NCI-H1048 (cell line): Measurements from ENCODE around the gene SLC25A23.
"Not testable (repeated sequence)": the region's sequence is repeated elsewhere in the genome, so short reads cannot be mapped to it uniquely, and the experiment has no call there.

Experiments
- DNase-seq: peaks from one replicate; lab custom pipeline; 2025; lab: John Stamatoyannopoulos, UW

The SLC25A23 gene

GRCh38 chr19:6459262-6460098 lies at the start of gene SLC25A23:
SLC25A23 (minus strand) TSS chr19:6459792; CDS start chr19:6459628, 164 bp downstream.
- no peak for DNase-seq

GRCh38 chr19:6508028-6508771 lies 48.6 kb upstream of the SLC25A23 start:
- DNase-seq, result not testable (repeated sequence)

DNA sequence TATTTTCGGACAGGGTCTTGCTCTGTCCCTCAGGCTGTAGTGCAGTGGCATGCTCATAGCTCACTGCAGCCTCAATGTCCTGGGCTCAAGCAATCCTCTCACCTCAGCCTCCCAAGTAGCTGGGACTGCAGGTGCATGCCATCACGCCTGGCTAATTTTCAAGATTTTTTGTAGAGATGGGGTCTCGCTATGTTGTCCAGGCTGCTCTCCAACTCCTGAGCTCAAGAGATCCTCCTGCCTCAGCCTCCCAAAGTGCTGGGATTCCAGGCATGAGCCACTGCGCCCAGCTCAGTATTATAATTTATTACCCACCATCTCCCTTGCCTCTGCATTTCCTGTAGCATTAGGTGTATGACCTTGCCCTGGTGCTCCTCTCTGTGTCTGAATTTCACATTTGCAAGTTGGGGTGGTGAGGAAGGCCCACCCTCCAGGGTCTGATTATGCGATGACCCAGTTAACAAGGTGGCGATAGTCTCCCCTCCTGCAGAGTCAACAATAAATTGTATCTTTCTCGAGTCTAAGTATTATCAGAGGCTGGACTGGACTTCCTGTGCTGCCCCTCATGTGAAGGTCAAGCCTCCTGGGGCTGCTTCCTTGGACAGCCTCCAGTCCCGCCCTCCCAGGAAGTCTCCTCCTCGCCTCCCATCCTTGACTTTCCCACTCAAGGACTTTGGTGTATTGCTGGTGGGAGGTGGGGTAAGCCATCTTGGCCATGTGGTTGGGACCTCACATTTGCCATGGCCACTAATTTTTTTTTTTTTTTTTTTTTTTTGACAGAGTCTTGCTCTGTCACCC lies 44.0 kb upstream of the SLC25A23 start:
- no peak for DNase-seq

- no peak for DNase-seq
Observed at GRCh38 chr19:6501740-6502648, 42.4 kb upstream of the SLC25A23 start, which contains the start of gene TUBB4A. TUBB4A (minus strand) TSS chr19:6502309; CDS start chr19:6502212, 97 bp downstream.

GRCh38 chr19:6500837-6501739 lies 41.5 kb upstream of the SLC25A23 start:
- DNase-seq, result no peak

DNA sequence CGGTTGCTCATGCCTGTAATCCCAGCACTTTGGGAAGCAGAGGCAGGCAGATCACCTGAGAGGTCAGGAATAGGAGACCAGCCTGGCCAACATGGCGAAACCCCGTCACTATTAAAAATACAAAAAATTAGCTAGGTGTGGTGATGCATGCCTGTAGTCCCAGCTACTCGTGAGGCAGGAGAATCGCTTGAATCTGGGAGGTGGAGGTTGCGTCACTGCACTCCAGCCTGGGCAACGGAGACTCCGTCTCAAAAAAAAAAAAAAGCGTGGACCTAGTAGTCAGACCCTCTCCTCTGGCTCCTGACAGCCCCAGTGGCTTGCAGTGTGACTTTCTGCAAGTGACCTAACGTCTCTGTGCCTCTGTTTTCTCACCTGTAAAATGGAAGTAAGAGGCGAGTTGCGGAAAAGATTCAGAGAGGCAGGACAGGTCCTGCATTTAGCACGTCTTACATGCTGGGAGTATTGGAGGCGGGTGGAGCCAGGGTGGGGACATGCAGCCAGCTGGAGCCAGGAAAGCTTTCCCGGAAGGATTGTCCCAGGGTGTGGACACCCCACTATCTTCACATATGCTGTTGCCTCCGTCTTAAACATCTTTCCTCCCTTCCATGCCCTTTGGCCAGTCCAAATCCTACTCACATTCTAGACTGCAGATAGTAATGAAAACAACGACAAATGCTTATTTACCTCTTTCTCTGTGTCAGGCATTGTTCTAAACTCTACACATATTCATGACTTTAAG lies 39.6 kb upstream of the SLC25A23 start:
- no peak for DNase-seq

GRCh38 chr19:6498294-6499036 lies 38.9 kb upstream of the SLC25A23 start:
- DNase-seq, result no peak

- DNase-seq, result no peak
Observed at GRCh38 chr19:6495947-6496346, 36.4 kb upstream of the SLC25A23 start.

- no peak for DNase-seq
Observed at GRCh38 chr19:6494438-6495036, 34.9 kb upstream of the SLC25A23 start.

GRCh38 chr19:6491802-6492592 lies 32.4 kb upstream of the SLC25A23 start:
- no peak for DNase-seq

DNA sequence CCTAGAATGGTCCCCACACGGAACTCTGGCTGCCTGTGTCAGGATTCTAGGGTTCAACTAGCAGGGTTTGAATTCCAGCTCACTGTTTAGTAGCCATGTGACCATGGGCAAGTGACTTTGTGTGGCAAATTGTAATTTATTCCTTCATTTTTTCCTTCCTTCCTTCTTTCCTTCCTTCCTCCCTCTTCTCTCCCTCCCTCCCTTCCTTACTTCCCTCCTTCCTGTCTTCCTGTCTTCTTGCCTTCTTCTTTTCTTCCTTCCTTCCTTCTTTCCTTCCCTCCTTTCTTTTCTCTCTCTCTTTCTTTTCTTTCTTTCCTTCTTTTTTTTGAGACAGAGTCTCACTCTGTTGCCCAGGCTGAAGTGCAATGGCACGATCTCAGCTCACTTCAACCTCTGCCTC lies 30.5 kb upstream of the SLC25A23 start:
- DNase-seq, result no peak

DNA sequence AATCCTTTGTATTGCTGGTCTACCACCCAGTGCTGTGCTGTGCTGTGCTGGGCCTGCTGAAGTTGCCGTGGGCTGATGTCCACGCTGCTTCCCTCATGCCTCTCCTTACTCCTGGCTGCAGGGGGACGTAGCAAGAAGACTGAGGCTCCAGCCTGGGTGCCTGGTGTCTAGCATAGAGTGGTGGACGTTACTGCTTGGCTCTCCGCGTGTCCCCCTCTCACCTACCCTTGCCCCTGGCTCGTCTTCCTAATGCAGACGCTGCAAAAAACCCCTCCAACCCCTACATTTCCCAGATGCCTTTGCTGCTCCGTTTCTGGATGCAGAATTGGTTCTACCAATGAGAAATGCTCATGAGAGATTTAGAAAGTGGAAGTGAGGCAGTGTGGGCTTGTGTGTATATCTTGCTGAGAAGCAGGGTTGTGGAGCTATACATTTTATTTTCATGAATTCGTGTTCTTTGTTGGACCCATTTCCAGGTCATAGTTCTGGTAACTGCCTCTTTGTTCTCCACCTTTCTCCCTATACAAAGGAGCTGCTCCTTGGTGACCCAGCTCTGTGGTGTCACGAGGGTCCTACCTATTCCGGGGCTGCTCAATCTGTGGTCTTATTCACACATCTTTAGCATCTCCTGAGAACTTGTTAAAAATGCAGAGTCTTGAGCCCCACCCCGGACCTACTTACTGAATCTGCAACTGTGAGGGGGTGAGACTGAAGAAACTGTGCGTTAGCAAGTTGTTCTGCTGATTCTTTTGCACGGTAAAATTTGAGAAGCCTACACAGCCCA lies 29.9 kb upstream of the SLC25A23 start:
- no peak for DNase-seq

- DNase-seq, result no peak
Observed at GRCh38 chr19:6484831-6485230, 25.2 kb upstream of the SLC25A23 start.

- DNase-seq, result no peak
Observed at GRCh38 chr19:6484230-6484629, 24.6 kb upstream of the SLC25A23 start.

GRCh38 chr19:6483235-6483634 lies 23.6 kb upstream of the SLC25A23 start:
- no peak for DNase-seq

DNA sequence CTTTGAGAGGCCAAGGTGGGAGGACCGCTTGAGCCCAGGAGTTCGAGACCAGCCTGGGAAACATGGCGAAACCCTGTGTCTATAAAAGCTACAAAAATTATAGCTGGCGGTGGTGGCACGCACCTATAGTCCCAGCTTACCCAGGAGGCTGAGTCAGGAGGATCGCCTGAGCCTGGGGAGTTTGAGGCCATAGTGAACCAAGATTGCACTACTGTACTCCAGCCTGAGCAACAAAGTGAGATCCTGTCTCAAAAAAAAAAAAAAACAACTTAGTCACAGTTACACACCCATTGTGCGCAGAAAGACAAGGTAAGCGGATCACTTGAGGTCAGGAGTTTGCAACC lies 22.7 kb upstream of the SLC25A23 start:
- no peak for DNase-seq
